OCI-LY7 (cell line): ENCODE measurements around the gene ABCA7. TPM values are rescaled to one million over a fixed set of nuclear protein-coding genes. Genes with fewer than 3 reads are reported as not detected.

Source experiments
- BruUV-seq: library from RNA; stranded (reverse); fragments of 400-500 nt; replicated peaks from 2 replicates; lab custom pipeline; 2021; lab: Mats Ljungman, UMichigan
- CTCF ChIA-PET: fragments of 300-600 bp; sonication (Branson Sonifier 250); formaldehyde crosslinking; loops from one replicate; lab custom pipeline; 2022; ENCODE audit warnings: antibody characterized with exemption; ENCODE audit not compliant: unreplicated experiment; lab: Charles Lee
- POLR2A ChIA-PET: fragments of 300-600 bp; sonication (Branson Sonifier 250); formaldehyde crosslinking; loops from one replicate; lab custom pipeline; 2022; ENCODE audit warnings: antibody characterized with exemption; lab: Charles Lee
- DNase-seq: peaks from one replicate; pipeline ENCODE4 v3.0.0-alpha.2; 2015; ENCODE audit warnings: low spot score
- H2AFZ ChIP-seq: fragments of 200-600 bp; sonication (generic), shearing (Covaris generic); 2 replicates; pipeline ENCODE4 v1.6.1; 2014; ENCODE audit warnings: mild to moderate bottlenecking, antibody characterized with exemption, low read length, moderate library complexity
- H3K27ac ChIP-seq: fragments of 200-600 bp; sonication (generic); 2 replicates; pipeline ENCODE4 v1.5.1; 2014; ENCODE audit warnings: mixed run types, low read depth, mild to moderate bottlenecking, moderate library complexity, low read length, inconsistent platforms; ENCODE audit not compliant: poor library complexity, severe bottlenecking
- H3K36me3 ChIP-seq: fragments of 200-600 bp; sonication (generic); 2 replicates; pipeline ENCODE4 v1.6.1; 2014; ENCODE audit warnings: mild to moderate bottlenecking, antibody characterized with exemption, low read length, moderate library complexity, mixed read lengths; ENCODE audit not compliant: insufficient read depth
- H3K4me1 ChIP-seq: fragments of 200-600 bp; sonication (generic); 2 replicates; pipeline ENCODE4 v1.5.1; 2014; ENCODE audit warnings: mild to moderate bottlenecking, low read length; ENCODE audit not compliant: insufficient read depth, poor library complexity, severe bottlenecking
- H3K4me2 ChIP-seq: fragments of 200-600 bp; sonication (generic); 2 replicates; pipeline ENCODE4 v1.6.1; 2014; ENCODE audit warnings: mild to moderate bottlenecking, low read length
- H3K4me3 ChIP-seq: fragments of 200-600 bp; sonication (generic); 2 replicates; pipeline ENCODE4 v1.5.1; 2014; ENCODE audit warnings: mild to moderate bottlenecking, low read depth, low read length; ENCODE audit not compliant: poor library complexity, severe bottlenecking
- H3K79me2 ChIP-seq: fragments of 200-600 bp; sonication (generic); 2 replicates; pipeline ENCODE4 v1.6.1; 2016; ENCODE audit warnings: low read depth, mild to moderate bottlenecking, low read length, moderate library complexity, mixed read lengths; ENCODE audit not compliant: insufficient read depth
- H3K9me2 ChIP-seq: fragments of 200-600 bp; sonication (generic); 2 replicates; pipeline ENCODE4 v1.6.1; 2016; ENCODE audit warnings: mild to moderate bottlenecking, low read length, mixed read lengths; ENCODE audit not compliant: insufficient read depth
- H3K9me3 ChIP-seq: fragments of 200-600 bp; sonication (generic); 2 replicates; pipeline ENCODE4 v1.6.1; 2014; ENCODE audit warnings: mild to moderate bottlenecking, mixed run types, low read length, mixed read lengths
- H4K20me1 ChIP-seq: fragments of 200-600 bp; sonication (generic); 2 replicates; pipeline ENCODE4 v1.6.1; 2014; ENCODE audit warnings: mild to moderate bottlenecking, antibody characterized with exemption, low read length, moderate library complexity, mixed read lengths; ENCODE audit not compliant: insufficient read depth
- EZH2phosphoT487 ChIP-seq: fragments of 200-600 bp; sonication (generic); IDR thresholded peaks from 2 replicates; pipeline ENCODE4 v1.6.1; 2018; ENCODE audit warnings: low read depth, borderline replicate concordance, mild to moderate bottlenecking, mixed run types, antibody characterized with exemption, low read length, moderate library complexity, mixed read lengths
- intact Hi-C: fragments of 100-400 bp; cut with micrococcal nuclease; formaldehyde crosslinking; loops from one replicate; pipeline ENCODE4 v1.10.0; 2022; ENCODE audit not compliant: unreplicated experiment
- total RNA-seq, 2 experiments: library from RNA; depleted of rRNA in 1 of 2; stranded (reverse); fragments of >200 nt in 1 of 2; shearing (Covaris generic) in 1 of 2; gene quantifications; 2 replicates each; pipeline ENCODE4 v1.2.3, GENCODE V29; 2014 to 2022
- TF ChIP-seq, protein P1 (sequence below): fragments of 200-600 bp; sonication (generic); conservative IDR thresholded peaks from 2 replicates; pipeline ENCODE4 v1.5.1; 2014; ENCODE audit warnings: mild to moderate bottlenecking, antibody characterized with exemption, low read length, moderate library complexity, mixed read lengths

Gene ABCA7
- total RNA-seq, 2 experiments from 2014 or later, result 43.3 to 66.6 TPM

DNA sequence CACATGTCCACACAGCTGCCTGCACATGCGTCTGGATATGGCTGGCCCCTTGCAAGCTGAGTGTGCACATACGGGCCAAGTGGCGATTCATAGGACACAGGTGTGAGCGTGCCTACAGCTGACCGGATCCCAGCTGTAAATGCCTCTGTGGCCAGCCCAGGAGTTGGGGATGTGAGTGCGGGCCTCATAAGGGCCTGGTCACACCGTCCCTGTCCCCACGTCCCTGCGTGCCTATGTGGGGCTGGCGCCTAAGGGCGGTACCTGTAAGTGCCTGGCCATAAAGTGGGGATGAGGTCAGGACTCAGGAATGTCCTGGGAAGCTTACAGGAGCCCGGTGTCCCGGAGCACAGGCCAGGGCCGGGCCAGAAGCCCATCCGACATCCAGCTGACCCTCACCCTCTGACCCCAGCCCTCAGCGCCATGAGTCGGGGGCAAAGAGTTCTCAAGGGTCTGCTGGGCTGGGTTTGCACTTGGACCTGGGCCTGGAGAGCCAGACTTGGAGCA lies 25.8 kb downstream of the ABCA7 start:
- BruUV-seq, result no TSS peak

DNA sequence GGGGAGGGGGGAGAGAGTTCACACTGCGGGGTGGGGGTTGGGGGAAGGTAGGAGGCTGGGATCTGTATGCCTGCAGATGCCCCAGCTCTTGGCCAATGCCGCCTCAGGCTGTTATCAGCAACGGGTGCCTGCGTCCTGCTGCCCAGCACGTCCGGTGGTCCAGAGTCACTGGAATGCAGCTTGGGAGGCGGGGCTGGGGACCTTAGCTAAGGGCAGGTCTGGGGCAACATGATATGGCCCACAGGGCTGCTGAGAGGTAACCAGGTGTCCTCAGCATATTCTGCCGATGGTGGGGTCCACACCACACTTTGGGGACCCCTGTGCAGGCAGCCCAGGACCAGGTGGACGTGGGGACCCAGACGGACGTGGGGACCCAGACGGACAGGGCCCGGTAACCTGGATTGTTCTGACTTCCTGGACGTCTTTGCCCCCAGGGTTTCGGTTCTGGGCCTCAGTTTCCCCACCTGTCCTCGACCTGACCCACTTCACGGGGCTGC lies 26.4 kb downstream of the ABCA7 start:
- BruUV-seq, result no TSS peak
- Histone ChIP-seq H3K4me1 (peaks cover 58% of the 10 kb centered on the region), H3K4me3 (peak overlapping the region; percentile 95), H3K9me2 (no peaks in the 10 kb centered on the region), H3K27ac (peak overlapping the region; percentile 91), H4K20me1 (no peaks in the 10 kb centered on the region), H3K4me2 (peak overlapping the region; percentile 99), H2AFZ (no peak overlapping the region; the same call in 1 of the 2 replicates), H3K79me2 (peaks cover 32% of the 10 kb centered on the region), H3K9me3 (no peaks in the 10 kb centered on the region), H3K36me3 (peaks cover 24% of the 10 kb centered on the region)
- no peak for DNase-seq
- ChIA-PET POLR2A (interaction anchor here (1.6 to 1.8 kb wide), 3 partner anchors 10 to 39 kb away, joined by 5 to 16 read pairs (median 6); partner anchors contain the start of gene CNN2), CTCF (interaction anchor here (0.7 kb wide), 1 partner anchor 34 kb away, joined by 3 read pairs; no protein-coding TSS in a partner anchor)
- intact Hi-C loops, result loop anchor here (5.0 kb wide), 1 partner anchor 36 kb away; the partner anchor contains the start of gene GPX4
- no peak for TF ChIP-seq EZH2phosphoT487
- TF ChIP-seq, protein P1, sequence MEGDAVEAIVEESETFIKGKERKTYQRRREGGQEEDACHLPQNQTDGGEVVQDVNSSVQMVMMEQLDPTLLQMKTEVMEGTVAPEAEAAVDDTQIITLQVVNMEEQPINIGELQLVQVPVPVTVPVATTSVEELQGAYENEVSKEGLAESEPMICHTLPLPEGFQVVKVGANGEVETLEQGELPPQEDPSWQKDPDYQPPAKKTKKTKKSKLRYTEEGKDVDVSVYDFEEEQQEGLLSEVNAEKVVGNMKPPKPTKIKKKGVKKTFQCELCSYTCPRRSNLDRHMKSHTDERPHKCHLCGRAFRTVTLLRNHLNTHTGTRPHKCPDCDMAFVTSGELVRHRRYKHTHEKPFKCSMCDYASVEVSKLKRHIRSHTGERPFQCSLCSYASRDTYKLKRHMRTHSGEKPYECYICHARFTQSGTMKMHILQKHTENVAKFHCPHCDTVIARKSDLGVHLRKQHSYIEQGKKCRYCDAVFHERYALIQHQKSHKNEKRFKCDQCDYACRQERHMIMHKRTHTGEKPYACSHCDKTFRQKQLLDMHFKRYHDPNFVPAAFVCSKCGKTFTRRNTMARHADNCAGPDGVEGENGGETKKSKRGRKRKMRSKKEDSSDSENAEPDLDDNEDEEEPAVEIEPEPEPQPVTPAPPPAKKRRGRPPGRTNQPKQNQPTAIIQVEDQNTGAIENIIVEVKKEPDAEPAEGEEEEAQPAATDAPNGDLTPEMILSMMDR, result no peak

More for the DNA sequence above, 25.8 kb downstream of the ABCA7 start:
- Histone ChIP-seq H3K79me2 (peaks cover 29% of the 10 kb centered on the region), H3K27ac (peak overlapping the region; percentile 25), H3K9me3 (no peaks in the 10 kb centered on the region), H3K9me2 (no peaks in the 10 kb centered on the region), H3K4me3 (no peak overlapping the region), H3K4me2 (peak overlapping the region; percentile 99), H4K20me1 (no peaks in the 10 kb centered on the region), H3K36me3 (peaks cover 20% of the 10 kb centered on the region), H2AFZ (no peak overlapping the region), H3K4me1 (peaks cover 58% of the 10 kb centered on the region)
- intact Hi-C loops, result loop anchor here (5.0 kb wide), 1 partner anchor 37 kb away; the partner anchor contains the start of gene GPX4
- TF ChIP-seq EZH2phosphoT487, result no peak
- TF ChIP-seq, protein P1, result no peak
- POLR2A ChIA-PET, result no interaction called here
- no peak for DNase-seq
- CTCF ChIA-PET, result interaction anchor here (0.7 kb wide), 1 partner anchor 34 kb away, joined by 3 read pairs; no protein-coding TSS in a partner anchor
